Activated CD8-positive, alpha-beta memory T cell treated with anti-CD3 and anti-CD28 coated beads for 48 hours (primary cell): ENCODE measurements around the gene CKB.
A peak's percentile ranks its signal among the peaks of the same experiment; 100 is the strongest.
"Not testable (repeated sequence)": the region's sequence is repeated elsewhere in the genome, so short reads cannot be mapped to it uniquely, and the experiment has no call there.

Source experiments
- DNase-seq, 3 experiments: peaks; one replicate each; pipeline ENCODE4 v3.0.0-alpha.2; 2020; ENCODE audit warnings: low read depth in 2 of 3, low spot score in 2 of 3

The CKB gene

GRCh38 chr14:103528146-103528586 lies 5.5 kb upstream of the CKB start:
- no peak for DNase-seq

- peak in 1 of 3 experiments; percentile 26 for DNase-seq
Observed at GRCh38 chr14:103527408-103528145, 4.9 kb upstream of the CKB start.

GRCh38 chr14:103526914-103527248 lies 4.3 kb upstream of the CKB start:
- DNase-seq: no peak

GRCh38 chr14:103526247-103526913 lies 3.8 kb upstream of the CKB start:
- no peak for DNase-seq

- not testable (repeated sequence) for DNase-seq
Observed at GRCh38 chr14:103525430-103526246, 3.0 kb upstream of the CKB start.

- no peak for DNase-seq
Observed at GRCh38 chr14:103524002-103524935, 1.6 kb upstream of the CKB start.

- DNase-seq: no peak
Observed at GRCh38 chr14:103523575-103523954, 935 bp upstream of the CKB start.

GRCh38 chr14:103521951-103522563 lies 573 bp downstream of the CKB start:
- DNase-seq: no peak

- DNase-seq: no peak
Observed at GRCh38 chr14:103521438-103521950, 1.1 kb downstream of the CKB start.

- DNase-seq: peak in 1 of 3 experiments; percentile 28
Observed at GRCh38 chr14:103520657-103521437, 1.8 kb downstream of the CKB start.

GRCh38 chr14:103520269-103520656 lies 2.4 kb downstream of the CKB start:
- DNase-seq: no peak

GRCh38 chr14:103519837-103520212 lies 2.8 kb downstream of the CKB start:
- DNase-seq: no peak

GRCh38 chr14:103519043-103519836 lies 3.4 kb downstream of the CKB start:
- no peak for DNase-seq

- peak in 1 of 3 experiments; percentile 41 for DNase-seq
Observed at GRCh38 chr14:103518422-103519042, 4.1 kb downstream of the CKB start.

GRCh38 chr14:103517721-103518421 lies 4.8 kb downstream of the CKB start:
- no peak for DNase-seq

GRCh38 chr14:103517174-103517566 lies 5.5 kb downstream of the CKB start:
- DNase-seq: no peak

GRCh38 chr14:103516426-103517173 lies 6.0 kb downstream of the CKB start:
- no peak for DNase-seq
